GM18502 (cell line): ENCODE measurements around the gene KRTAP6-2.

Experiments
- ATAC-seq: cut with Tn5 transposase; IDR thresholded peaks from one replicate; pipeline ENCODE4 v1.9.1; 2021; ENCODE audit warnings: mild to moderate bottlenecking; ENCODE audit not compliant: unreplicated experiment, poor library complexity

The KRTAP6-2 gene

DNA sequence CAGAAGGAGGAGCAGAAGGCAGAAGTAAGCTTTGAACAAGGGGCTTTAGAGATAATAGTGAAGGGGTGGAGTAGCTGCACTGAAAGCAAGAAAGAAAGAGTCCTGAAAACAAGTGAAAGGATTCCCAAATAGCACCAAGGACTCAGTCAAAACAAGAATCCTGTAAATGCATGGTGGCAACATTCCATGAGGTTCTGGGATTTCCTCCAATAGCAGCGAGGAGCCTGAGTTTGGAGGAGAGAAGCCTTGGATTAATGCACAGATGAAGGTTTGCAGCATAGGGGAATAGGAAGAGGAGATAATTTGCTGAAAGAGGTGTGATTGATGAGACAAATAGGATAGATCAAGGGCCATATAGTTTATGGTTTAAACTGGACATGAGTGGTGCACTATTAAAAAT is 19.4 kb downstream of the KRTAP6-2 start:
- ATAC-seq: no peak

DNA sequence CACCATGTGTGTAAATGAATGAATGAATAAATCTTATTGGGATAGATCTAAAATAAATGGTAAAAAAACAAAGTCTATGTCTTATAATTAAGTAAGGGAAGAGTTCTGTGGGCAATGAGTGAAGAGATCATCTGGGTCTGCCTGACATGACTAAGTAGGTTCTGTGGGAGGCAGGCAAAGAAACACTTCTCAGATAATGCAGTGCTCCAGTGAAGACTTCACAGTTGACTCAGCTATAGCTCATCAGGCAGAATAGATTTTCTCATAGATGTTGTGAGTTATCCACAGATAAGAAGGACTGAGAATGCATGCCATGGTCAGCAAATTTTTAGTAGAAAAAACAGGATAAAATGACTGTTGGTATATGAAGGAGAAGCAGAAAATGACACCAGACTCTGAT is 20.9 kb downstream of the KRTAP6-2 start:
- ATAC-seq: no peak

DNA sequence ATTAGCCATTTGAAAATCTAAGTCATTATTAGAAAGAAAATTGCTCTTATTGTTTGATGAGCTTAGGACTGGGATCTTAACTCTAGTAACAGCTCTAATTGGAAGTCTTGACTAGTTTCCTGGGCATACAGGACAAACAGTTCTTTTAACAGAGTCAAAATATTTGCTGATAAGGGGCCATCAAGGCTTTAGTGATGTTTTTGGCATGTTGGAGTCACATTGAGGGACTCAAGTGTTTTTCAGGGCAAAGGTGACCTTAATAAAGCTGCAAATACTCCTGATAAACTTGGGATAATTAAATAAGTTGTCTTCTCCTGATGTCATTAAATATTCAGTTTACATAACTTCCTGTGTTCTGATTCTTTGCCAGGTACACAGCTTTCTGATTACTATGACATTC is 31.1 kb downstream of the KRTAP6-2 start:
- ATAC-seq: no peak

DNA sequence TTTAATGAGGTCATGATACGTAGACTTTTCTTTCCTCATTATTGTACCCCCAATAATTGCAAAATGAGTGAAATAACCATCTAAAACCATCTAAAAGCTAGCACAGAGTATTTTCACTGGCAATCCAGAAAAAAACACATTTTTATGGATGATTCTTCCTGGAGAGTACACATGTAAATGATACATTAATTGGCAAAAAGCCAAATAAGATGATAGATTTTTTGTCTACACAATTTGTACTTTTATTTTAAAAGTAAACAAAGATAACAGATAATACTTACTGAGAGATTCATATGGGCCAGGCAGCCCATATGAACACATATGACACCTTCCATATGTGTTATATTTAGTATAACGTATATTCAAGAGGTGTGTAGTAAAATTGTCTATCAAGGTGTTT is 35.1 kb downstream of the KRTAP6-2 start:
- no peak for ATAC-seq

DNA sequence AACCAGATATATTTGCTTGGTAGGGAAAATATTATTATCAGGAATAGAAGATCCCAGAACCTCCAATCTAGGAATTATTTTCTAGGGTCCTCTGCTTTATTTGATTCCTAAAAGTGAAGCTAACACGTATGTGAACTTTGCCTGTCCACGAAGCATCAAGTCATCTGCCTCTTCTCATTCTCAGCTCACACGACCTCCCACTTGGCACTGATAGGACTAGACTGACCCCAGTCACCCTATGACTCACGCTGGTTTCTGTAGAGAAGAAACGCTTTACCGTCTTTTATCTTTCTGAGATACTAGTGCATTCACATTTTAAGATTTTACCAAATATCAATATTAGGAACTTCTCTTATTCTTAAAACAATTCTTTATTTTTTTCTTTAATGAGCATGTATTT is 35.6 kb downstream of the KRTAP6-2 start:
- no peak for ATAC-seq

DNA sequence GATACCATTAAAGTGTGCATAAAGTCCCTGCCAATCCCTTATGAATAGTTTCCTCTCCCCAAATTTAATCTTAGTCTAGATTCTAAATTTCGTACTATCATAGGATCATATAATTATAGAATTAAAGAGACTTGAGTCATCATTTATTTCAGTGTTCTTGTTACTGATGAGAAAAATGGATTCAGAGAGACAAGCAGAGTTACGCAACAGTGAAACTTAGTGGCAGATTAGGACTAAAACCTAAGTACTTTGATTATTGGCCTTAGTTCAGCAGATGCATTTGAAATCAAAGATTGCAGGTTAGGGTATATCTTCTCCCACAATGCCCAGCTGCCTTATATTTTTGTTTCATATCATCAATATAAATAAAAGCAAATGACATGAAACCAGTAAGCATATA is 36.7 kb downstream of the KRTAP6-2 start:
- ATAC-seq: no peak

DNA sequence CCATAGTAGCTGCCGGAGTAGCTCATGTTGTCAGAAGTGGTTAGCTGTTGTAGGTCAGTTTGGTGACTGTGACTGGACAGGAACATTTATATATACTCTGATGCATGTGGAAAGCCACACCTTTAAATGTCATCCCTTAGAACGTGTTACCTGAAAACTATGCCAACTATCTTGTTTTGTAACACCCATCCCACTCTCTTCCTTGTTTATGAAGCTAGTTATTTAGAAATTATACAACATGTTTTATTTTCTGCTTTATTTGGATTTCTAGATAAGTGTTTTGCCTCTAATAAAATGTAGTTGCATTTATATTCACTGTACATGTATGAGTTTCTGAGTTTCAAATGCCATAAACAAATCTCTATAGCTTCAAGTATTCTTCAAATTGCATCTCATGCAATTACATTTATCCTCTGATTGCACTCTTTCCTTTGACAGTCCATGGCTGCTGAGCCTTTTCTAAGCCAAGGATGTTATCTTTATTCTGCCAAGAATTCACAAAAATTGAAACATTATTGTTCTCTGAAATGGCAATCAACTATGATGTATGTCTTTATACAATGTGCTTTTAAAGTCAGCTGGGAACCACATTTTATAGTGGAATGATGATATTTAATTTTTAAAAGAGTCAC is 37.3 kb downstream of the KRTAP6-2 start, which contains the start of gene KRTAP19-7:
Gene KRTAP19-7 (minus strand): TSS at position 51 of the 632 bp plus-strand sequence. CDS start 25 bp downstream, at position 26.
- ATAC-seq: no peak

DNA sequence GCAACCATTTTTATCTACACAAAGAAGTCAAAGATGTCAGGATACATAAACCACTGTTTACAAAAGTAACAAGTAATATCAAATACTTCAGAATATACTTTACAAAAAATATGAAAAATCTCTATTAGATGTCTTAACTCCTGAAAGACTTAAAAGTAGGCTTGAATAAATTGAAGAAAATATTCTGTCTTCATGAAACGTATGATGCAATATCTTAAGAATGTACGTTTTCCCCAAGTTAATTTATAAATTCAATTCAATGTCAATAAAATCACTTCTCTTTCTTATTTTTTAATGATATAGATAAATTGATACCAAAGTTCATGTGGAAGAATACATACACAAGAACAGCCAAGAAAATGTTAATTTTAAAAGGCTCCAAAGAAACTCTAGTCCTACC is 43.6 kb downstream of the KRTAP6-2 start:
- no peak for ATAC-seq

DNA sequence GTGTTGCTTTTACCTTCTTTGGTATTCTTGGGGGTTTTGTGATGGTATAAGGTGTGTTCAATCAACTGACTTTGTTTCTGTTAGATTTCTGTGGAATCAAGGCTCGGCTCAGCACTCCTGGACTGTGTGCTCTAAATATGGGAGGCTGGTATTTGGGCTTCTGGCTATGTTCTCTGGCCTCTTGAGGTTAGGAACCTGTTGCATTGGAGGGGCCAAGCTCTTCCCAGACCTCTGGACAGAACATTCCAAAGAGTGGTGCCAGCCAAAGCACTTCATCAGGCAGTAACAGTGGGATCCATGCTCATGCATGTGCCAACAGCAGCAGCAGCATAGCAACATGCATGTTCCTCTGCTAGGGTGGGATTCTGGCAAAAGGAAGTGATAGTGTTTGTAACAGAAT is 45.9 kb downstream of the KRTAP6-2 start:
- no peak for ATAC-seq
